ENCODE data around the gene CLEC1B. TPM values are rescaled to one million over a fixed set of nuclear protein-coding genes. Genes with fewer than 3 reads are reported as not detected.
"Not testable (repeated sequence)": the region's sequence is repeated elsewhere in the genome, so short reads cannot be mapped to it uniquely, and the experiment has no call there.

Gene CLEC1B
- total RNA-seq, 2 donors from 2014 or later = not detected

GRCh38 chr12:9961901-9962300 lies 37.0 kb downstream of the CLEC1B start:
- H3K9me3 Mint-ChIP-seq = no peaks in the 10 kb centered on the region
- H3K4me3 Mint-ChIP-seq = no peak overlapping the region
- ATAC-seq (replicated peaks in 1 of 2) (no peak), DNase-seq (no peak)
- no peaks in the 10 kb centered on the region for H3K36me3 Mint-ChIP-seq (ENCODE audit: insufficient read depth in 2 of 2)
- H3K4me1 Mint-ChIP-seq (ENCODE audit: low read depth) = peaks cover 24% of the 10 kb centered on the region
- H3K27ac Mint-ChIP-seq = no peak overlapping the region
- no peaks in the 10 kb centered on the region for H3K27me3 Mint-ChIP-seq (ENCODE audit: low read depth)

GRCh38 chr12:9961106-9961505 lies 37.8 kb downstream of the CLEC1B start:
- Mint-ChIP-seq H3K9me3 (no peaks in the 10 kb centered on the region), H3K4me3 (no peak overlapping the region), H3K4me1 (ENCODE audit: low read depth) (peaks cover 24% of the 10 kb centered on the region), H3K27ac (no peak overlapping the region), H3K27me3 (ENCODE audit: low read depth) (no peaks in the 10 kb centered on the region), H3K36me3 (ENCODE audit: insufficient read depth in 2 of 2) (no peaks in the 10 kb centered on the region)
- ATAC-seq (replicated peaks in 1 of 2) = no peak
- DNase-seq = no peak

- Mint-ChIP-seq H3K27me3 (ENCODE audit: low read depth) (no peaks in the 10 kb centered on the region), H3K36me3 (ENCODE audit: insufficient read depth in 2 of 2) (no peaks in the 10 kb centered on the region), H3K4me1 (ENCODE audit: low read depth) (peaks cover 30% of the 10 kb centered on the region), H3K9me3 (no peaks in the 10 kb centered on the region), H3K27ac (no peak overlapping the region), H3K4me3 (no peak overlapping the region)
- no peak for DNase-seq
- ATAC-seq (replicated peaks in 1 of 2) = no peak
These were observed 38.3 kb downstream of the CLEC1B start for GRCh38 chr12:9960590-9960989.

- DNase-seq (no peak), ATAC-seq (replicated peaks in 1 of 2) (no peak)
- H3K9me3 Mint-ChIP-seq = no peaks in the 10 kb centered on the region
- H3K36me3 Mint-ChIP-seq (ENCODE audit: insufficient read depth in 2 of 2) = no peaks in the 10 kb centered on the region
- H3K4me1 Mint-ChIP-seq (ENCODE audit: low read depth) = peaks cover 33% of the 10 kb centered on the region
- peak overlapping the region in 1 of 2 donors; percentile 31 for H3K4me3 Mint-ChIP-seq
- peak overlapping the region; percentile 9 for H3K27ac Mint-ChIP-seq
- H3K27me3 Mint-ChIP-seq (ENCODE audit: low read depth) = no peaks in the 10 kb centered on the region
These were observed 41.1 kb downstream of the CLEC1B start for GRCh38 chr12:9957834-9958233.

GRCh38 chr12:9952954-9953729 lies 45.8 kb downstream of the CLEC1B start:
- H3K36me3 Mint-ChIP-seq (ENCODE audit: insufficient read depth in 2 of 2); H3K27ac Mint-ChIP-seq; H3K4me3 Mint-ChIP-seq; H3K9me3 Mint-ChIP-seq; H3K27me3 Mint-ChIP-seq (ENCODE audit: low read depth); ATAC-seq (replicated peaks in 1 of 2); DNase-seq: not testable (repeated sequence)
- H3K4me1 Mint-ChIP-seq (ENCODE audit: low read depth) = peaks cover 56% of the 10 kb centered on the region

GRCh38 chr12:9951026-9951675 lies 47.8 kb downstream of the CLEC1B start:
- DNase-seq = peak; percentile 9 to 28
- H3K27ac Mint-ChIP-seq = no peak overlapping the region
- H3K9me3 Mint-ChIP-seq = no peaks in the 10 kb centered on the region
- H3K4me3 Mint-ChIP-seq = peak overlapping the region in 1 of 2 donors; percentile 21
- peaks cover 52% of the 10 kb centered on the region for H3K4me1 Mint-ChIP-seq (ENCODE audit: low read depth)
- no peaks in the 10 kb centered on the region for H3K36me3 Mint-ChIP-seq (ENCODE audit: insufficient read depth in 2 of 2)
- no peaks in the 10 kb centered on the region for H3K27me3 Mint-ChIP-seq (ENCODE audit: low read depth)
- peak; percentile 53 to 62 for ATAC-seq (replicated peaks in 1 of 2)

- no peak overlapping the region for H3K27ac Mint-ChIP-seq
- H3K36me3 Mint-ChIP-seq (ENCODE audit: insufficient read depth in 2 of 2) = no peaks in the 10 kb centered on the region
- peak; percentile 97 for ATAC-seq (replicated peaks in 1 of 2)
- no peaks in the 10 kb centered on the region for H3K9me3 Mint-ChIP-seq
- peak; percentile 10 to 20 for DNase-seq
- H3K27me3 Mint-ChIP-seq (ENCODE audit: low read depth) = no peaks in the 10 kb centered on the region
- H3K4me1 Mint-ChIP-seq (ENCODE audit: low read depth) = peaks cover 49% of the 10 kb centered on the region
- H3K4me3 Mint-ChIP-seq = peak overlapping the region; percentile 16 to 37
These were observed 50.2 kb downstream of the CLEC1B start for GRCh38 chr12:9948606-9949296.

GRCh38 chr12:9947674-9948073 lies 51.2 kb downstream of the CLEC1B start:
- Mint-ChIP-seq H3K27ac (no peak overlapping the region), H3K4me1 (ENCODE audit: low read depth) (peaks cover 49% of the 10 kb centered on the region)

GRCh38 chr12:9944391-9944790 lies 54.5 kb downstream of the CLEC1B start:
- DNase-seq (no peak), ATAC-seq (replicated peaks in 1 of 2) (no peak)
- Mint-ChIP-seq H3K36me3 (ENCODE audit: insufficient read depth in 2 of 2) (no peaks in the 10 kb centered on the region), H3K4me3 (no peak overlapping the region), H3K27me3 (ENCODE audit: low read depth) (no peaks in the 10 kb centered on the region), H3K9me3 (no peaks in the 10 kb centered on the region), H3K4me1 (ENCODE audit: low read depth) (peaks cover 26% of the 10 kb centered on the region), H3K27ac (no peak overlapping the region)

More at GRCh38 chr12:9947674-9948073, 51.2 kb downstream of the CLEC1B start:
- Mint-ChIP-seq H3K4me3 (no peak overlapping the region), H3K36me3 (ENCODE audit: insufficient read depth in 2 of 2) (no peaks in the 10 kb centered on the region), H3K9me3 (no peaks in the 10 kb centered on the region), H3K27me3 (ENCODE audit: low read depth) (no peaks in the 10 kb centered on the region)
- no peak for ATAC-seq (replicated peaks in 1 of 2)
- no peak for DNase-seq

- Mint-ChIP-seq H3K4me3 (peak overlapping the region; percentile 61 to 79), H3K27ac (no peak overlapping the region), H3K36me3 (ENCODE audit: insufficient read depth in 2 of 2) (no peaks in the 10 kb centered on the region), H3K4me1 (ENCODE audit: low read depth) (peaks cover 14% of the 10 kb centered on the region), H3K9me3 (no peaks in the 10 kb centered on the region), H3K27me3 (ENCODE audit: low read depth) (no peaks in the 10 kb centered on the region)
- DNase-seq (peak in 1 of 2 donors; percentile 21), ATAC-seq (replicated peaks in 1 of 2) (peak; percentile 62 to 72)
These were observed 55.7 kb downstream of the CLEC1B start for GRCh38 chr12:9943240-9943639.

Other genes starting within 250 kb of the CLEC1B start
- gene CD69, start 238.2 kb downstream of the CLEC1B start, total RNA-seq = 100 to 1,000 TPM; 126 to 158 TPM
- gene KLRF1, start 171.6 kb downstream of the CLEC1B start, total RNA-seq = under 1 TPM; 0.29 to 0.72 TPM
- gene CLEC2B, start 129.8 kb downstream of the CLEC1B start, total RNA-seq = 10 to 100 TPM; 28.0 to 29.5 TPM
- gene KLRF2, start 117.6 kb downstream of the CLEC1B start, total RNA-seq = not detected
- not detected for gene CLEC2A, start 66.8 kb downstream of the CLEC1B start, total RNA-seq
- under 1 TPM in 1 of 2 donors, not detected in 1; 0.16 TPM for gene CLEC12A, start 27.7 kb downstream of the CLEC1B start, total RNA-seq
- gene CLEC12B, start 11.5 kb upstream of the CLEC1B start, total RNA-seq = not detected
- not detected for gene CLEC9A, start 31.6 kb upstream of the CLEC1B start, total RNA-seq
- gene CLEC1A, start 99.9 kb upstream of the CLEC1B start, total RNA-seq = not detected
- gene CLEC7A, start 131.1 kb upstream of the CLEC1B start, total RNA-seq = not detected
- not detected for gene OLR1, start 173.0 kb upstream of the CLEC1B start, total RNA-seq
- not detected for gene TMEM52B, start 179.9 kb upstream of the CLEC1B start, total RNA-seq
- gene GABARAPL1, start 213.8 kb upstream of the CLEC1B start, total RNA-seq = 10 to 100 TPM; 15.8 to 20.3 TPM

All from activated T-cell treated with anti-CD3 and anti-CD28 coated beads, Interleukin-2, amount 50 U/mL, for 72 hours (primary cell).